GM18909 (cell line): ENCODE measurements around the gene SMIM10L2A.
"Not testable (repeated sequence)": the region's sequence is repeated elsewhere in the genome, so short reads cannot be mapped to it uniquely, and the experiment has no call there.

Experiments used
- ATAC-seq: cut with Tn5 transposase; IDR thresholded peaks from one replicate; pipeline ENCODE4 v1.9.1; 2021; ENCODE audit warnings: mild to moderate bottlenecking; ENCODE audit not compliant: unreplicated experiment, poor library complexity

Gene SMIM10L2A

GRCh38 chrX:135449637-135450550, 28.1 kb downstream of the SMIM10L2A start:
- ATAC-seq: no peak

GRCh38 chrX:135453381-135453780, 31.6 kb downstream of the SMIM10L2A start:
- ATAC-seq: no peak

GRCh38 chrX:135454816-135455215, 33.1 kb downstream of the SMIM10L2A start:
- no peak for ATAC-seq

- not testable (repeated sequence) for ATAC-seq
Observed at GRCh38 chrX:135461756-135462155, 40.0 kb downstream of the SMIM10L2A start.

- no peak for ATAC-seq
Observed at GRCh38 chrX:135463937-135464336, 42.2 kb downstream of the SMIM10L2A start.

- no peak for ATAC-seq
Observed at GRCh38 chrX:135476378-135476777, 54.6 kb downstream of the SMIM10L2A start.

- ATAC-seq: no peak
Observed at GRCh38 chrX:135477576-135477975, 55.8 kb downstream of the SMIM10L2A start.
